NOMO-1 treated with dmso at 0.1 percent for 144 hours (cell line): Measurements from ENCODE around the gene PA2G4.
"Not testable (repeated sequence)": the region's sequence is repeated elsewhere in the genome, so short reads cannot be mapped to it uniquely, and the experiment has no call there.

Source experiments
- DNase-seq: peaks from one replicate; lab custom pipeline; 2025; ENCODE audit not compliant: unreplicated experiment; lab: John Stamatoyannopoulos, UW

PA2G4 gene

GRCh38 chr12:56104109-56104814 is at the start of gene PA2G4:
Gene PA2G4 (plus strand): TSS chr12:56104559. CDS start chr12:56104738, 179 bp downstream.
- peak; percentile 99 for DNase-seq

GRCh38 chr12:56059964-56060363 is 44.4 kb upstream of the PA2G4 start:
- DNase-seq: not testable (repeated sequence)

- DNase-seq: no peak
These were observed 42.4 kb upstream of the PA2G4 start for GRCh38 chr12:56061982-56062381.

GRCh38 chr12:56062996-56063395 is 41.4 kb upstream of the PA2G4 start:
- no peak for DNase-seq

- DNase-seq: no peak
These were observed 32.7 kb upstream of the PA2G4 start for GRCh38 chr12:56071648-56072047.

- DNase-seq: no peak
These were observed 30.0 kb upstream of the PA2G4 start for GRCh38 chr12:56074396-56074795.

GRCh38 chr12:56077966-56078365 is 26.4 kb upstream of the PA2G4 start:
- DNase-seq: not testable (repeated sequence)

GRCh38 chr12:56078427-56078826 is 25.9 kb upstream of the PA2G4 start:
- DNase-seq: no peak

GRCh38 chr12:56078931-56079722 is 25.2 kb upstream of the PA2G4 start:
- DNase-seq: peak; percentile 32

- peak; percentile 64 for DNase-seq
These were observed 24.4 kb upstream of the PA2G4 start, which contains the start of gene ERBB3 for GRCh38 chr12:56079723-56080555. Gene ERBB3 (plus strand): TSS chr12:56080165. CDS start chr12:56080301, 136 bp downstream.

GRCh38 chr12:56080556-56081138 is 23.7 kb upstream of the PA2G4 start:
- no peak for DNase-seq

- no peak for DNase-seq
These were observed 22.7 kb upstream of the PA2G4 start for GRCh38 chr12:56081393-56082347.

- DNase-seq: no peak
These were observed 22.0 kb upstream of the PA2G4 start for GRCh38 chr12:56082382-56082781.

GRCh38 chr12:56082967-56083366 is 21.4 kb upstream of the PA2G4 start:
- DNase-seq: no peak

- no peak for DNase-seq
These were observed 19.3 kb upstream of the PA2G4 start for GRCh38 chr12:56084958-56085543.

GRCh38 chr12:56086096-56086495 is 18.3 kb upstream of the PA2G4 start:
- DNase-seq: no peak

- no peak for DNase-seq
These were observed 17.8 kb upstream of the PA2G4 start for GRCh38 chr12:56086608-56087007.

- DNase-seq: no peak
These were observed 17.1 kb upstream of the PA2G4 start for GRCh38 chr12:56087220-56087619.

- DNase-seq: no peak
These were observed 6.6 kb upstream of the PA2G4 start for GRCh38 chr12:56097738-56098137.
